Mucosa of stomach (tissue), 1 donor: ENCODE data around the gene KRT8.
"Not testable (repeated sequence)": the region's sequence is repeated elsewhere in the genome, so short reads cannot be mapped to it uniquely, and the experiment has no call there.

ENCODE experiments used
- H3K27me3 ChIP-seq: one replicate; pipeline ENCODE4 v1.7.0; 2013; ENCODE audit warnings: mild to moderate bottlenecking, low read length; ENCODE audit not compliant: control insufficient read depth, insufficient read depth
- H3K36me3 ChIP-seq: one replicate; pipeline ENCODE4 v1.7.0; 2013; ENCODE audit warnings: low read length; ENCODE audit not compliant: control insufficient read depth, insufficient read depth
- H3K4me1 ChIP-seq: one replicate; pipeline ENCODE4 v1.7.0; 2013; ENCODE audit warnings: mild to moderate bottlenecking, low read length; ENCODE audit not compliant: control insufficient read depth, insufficient read depth
- H3K4me3 ChIP-seq: one replicate; pipeline ENCODE4 v1.7.0; 2013; ENCODE audit warnings: low read length
- H3K9ac ChIP-seq: one replicate; pipeline ENCODE4 v1.7.0; 2013; ENCODE audit warnings: mild to moderate bottlenecking, low read length, moderate library complexity
- H3K9me3 ChIP-seq: one replicate; pipeline ENCODE4 v1.7.0; 2013; ENCODE audit warnings: mild to moderate bottlenecking, low read length, moderate library complexity; ENCODE audit not compliant: control insufficient read depth
- donor health status: Pancreatic carcinoma.

The KRT8 gene

GRCh38 chr12:52904509-52905300 is at the start of gene KRT8:
Gene KRT8, minus strand, starts transcription at chr12:52905076. Its CDS starts 95 bp downstream, at chr12:52904981.
- Histone ChIP-seq H3K4me3 (peak within 1 kb of the TSS; percentile 95), H3K4me1 (peaks cover 59% of the 10 kb centered on the region), H3K36me3 (peaks cover 23% of the 10 kb centered on the region), H3K9ac (peak within 1 kb of the TSS; percentile 99)
- not testable (repeated sequence) for H3K27me3 ChIP-seq, H3K9me3 ChIP-seq

- Histone ChIP-seq H3K9ac (no peak overlapping the region), H3K4me3 (no peak overlapping the region), H3K36me3 (peaks cover 18% of the 10 kb centered on the region), H3K4me1 (peaks cover 25% of the 10 kb centered on the region), H3K9me3 (no peaks in the 10 kb centered on the region), H3K27me3 (no peaks in the 10 kb centered on the region)
Observed at GRCh38 chr12:52953181-52953841, 48.4 kb upstream of the KRT8 start.

- H3K9ac ChIP-seq, result no peak overlapping the region
Observed at GRCh38 chr12:52952076-52952801, 47.4 kb upstream of the KRT8 start.

GRCh38 chr12:52951640-52952039 is 46.8 kb upstream of the KRT8 start:
- H3K9ac ChIP-seq, result peak overlapping the region; percentile 99
- H3K36me3 ChIP-seq, result peaks cover 18% of the 10 kb centered on the region
- H3K4me1 ChIP-seq, result peaks cover 39% of the 10 kb centered on the region
- H3K4me3 ChIP-seq, result peak overlapping the region; percentile 95
- no peaks in the 10 kb centered on the region for H3K27me3 ChIP-seq
- H3K9me3 ChIP-seq, result no peaks in the 10 kb centered on the region

More at GRCh38 chr12:52952076-52952801, 47.4 kb upstream of the KRT8 start:
- no peak overlapping the region for H3K4me3 ChIP-seq
- H3K9me3 ChIP-seq, result no peaks in the 10 kb centered on the region
- H3K36me3 ChIP-seq, result peaks cover 18% of the 10 kb centered on the region
- H3K4me1 ChIP-seq, result peaks cover 33% of the 10 kb centered on the region
- H3K27me3 ChIP-seq, result no peaks in the 10 kb centered on the region

- Histone ChIP-seq H3K27me3 (no peaks in the 10 kb centered on the region), H3K4me1 (peaks cover 44% of the 10 kb centered on the region), H3K9me3 (no peaks in the 10 kb centered on the region), H3K9ac (peak overlapping the region; percentile 99), H3K36me3 (peaks cover 18% of the 10 kb centered on the region), H3K4me3 (peak overlapping the region; percentile 95)
Observed at GRCh38 chr12:52951126-52951525, 46.2 kb upstream of the KRT8 start.

- no peaks in the 10 kb centered on the region for H3K27me3 ChIP-seq
- no peaks in the 10 kb centered on the region for H3K9me3 ChIP-seq
- peak overlapping the region; percentile 99 for H3K9ac ChIP-seq
- H3K36me3 ChIP-seq, result peaks cover 18% of the 10 kb centered on the region
- peaks cover 50% of the 10 kb centered on the region for H3K4me1 ChIP-seq
- peak overlapping the region; percentile 95 for H3K4me3 ChIP-seq
Observed at GRCh38 chr12:52950553-52950952, 45.7 kb upstream of the KRT8 start.

GRCh38 chr12:52949413-52950331 is 44.8 kb upstream of the KRT8 start:
- Histone ChIP-seq H3K4me3 (peak overlapping the region; percentile 95), H3K9ac (peak overlapping the region; percentile 99), H3K4me1 (peaks cover 59% of the 10 kb centered on the region)

GRCh38 chr12:52947738-52948423 is 43.0 kb upstream of the KRT8 start:
- Histone ChIP-seq H3K36me3 (peaks cover 15% of the 10 kb centered on the region), H3K9ac (peak overlapping the region; percentile 99), H3K4me1 (peaks cover 70% of the 10 kb centered on the region), H3K9me3 (no peaks in the 10 kb centered on the region), H3K27me3 (no peaks in the 10 kb centered on the region), H3K4me3 (no peak overlapping the region)

More at GRCh38 chr12:52949413-52950331, 44.8 kb upstream of the KRT8 start:
- H3K36me3 ChIP-seq, result peaks cover 18% of the 10 kb centered on the region
- no peaks in the 10 kb centered on the region for H3K9me3 ChIP-seq
- no peaks in the 10 kb centered on the region for H3K27me3 ChIP-seq

- Histone ChIP-seq H3K4me1 (peaks cover 73% of the 10 kb centered on the region), H3K9me3 (no peaks in the 10 kb centered on the region), H3K27me3 (no peaks in the 10 kb centered on the region), H3K4me3 (no peak overlapping the region), H3K36me3 (peaks cover 11% of the 10 kb centered on the region), H3K9ac (peak overlapping the region; percentile 23)
Observed at GRCh38 chr12:52946797-52947547, 42.1 kb upstream of the KRT8 start.

GRCh38 chr12:52946334-52946733 is 41.5 kb upstream of the KRT8 start:
- Histone ChIP-seq H3K4me3 (no peak overlapping the region), H3K9ac (peak overlapping the region; percentile 23), H3K9me3 (no peaks in the 10 kb centered on the region), H3K36me3 (peaks cover 10% of the 10 kb centered on the region), H3K27me3 (no peaks in the 10 kb centered on the region), H3K4me1 (peaks cover 72% of the 10 kb centered on the region)
